ENCODE results near the gene PKN3.
A peak's percentile ranks its signal among the peaks of the same experiment; 100 is the strongest.

PKN3 gene

DNA sequence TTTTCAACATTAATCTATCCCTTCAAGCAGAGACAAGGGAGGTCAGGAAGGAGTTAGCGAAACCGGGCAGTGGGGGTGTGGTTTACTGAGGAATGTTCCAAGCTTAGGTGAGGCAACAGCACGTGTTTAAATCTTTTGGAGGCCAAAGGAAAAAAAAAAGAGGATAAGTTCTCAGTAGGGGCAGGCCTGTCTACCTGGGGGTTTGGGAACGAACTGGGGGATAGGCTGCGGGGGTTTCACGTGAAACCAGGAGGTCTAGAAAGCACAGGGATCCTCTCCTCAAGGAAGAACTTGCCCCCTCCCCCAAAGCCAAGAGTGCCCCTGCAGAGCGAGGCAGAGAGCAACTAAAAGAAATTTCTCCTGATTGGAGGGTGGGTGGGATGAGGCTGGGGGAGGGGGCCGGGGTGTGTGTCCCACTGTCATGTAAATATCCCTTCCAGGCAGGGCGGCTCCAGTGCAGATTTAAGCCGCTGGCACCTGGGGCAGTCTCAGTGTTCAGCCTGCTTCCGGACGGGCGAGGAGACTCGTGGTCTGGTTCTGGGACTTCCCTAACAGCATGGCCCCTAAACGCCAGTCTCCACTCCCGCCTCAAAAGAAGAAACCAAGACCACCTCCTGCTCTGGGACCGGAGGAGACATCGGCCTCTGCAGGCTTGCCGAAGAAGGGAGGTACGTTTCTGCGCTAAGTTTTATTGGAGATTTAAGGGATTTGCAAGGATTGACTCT is 18.8 kb upstream of the PKN3 start:
- H3K4me1 ChIP-seq (ENCODE audit: control insufficient read depth in 1 of 2, insufficient read depth in 2 of 2, low read length in 2 of 2) = peaks cover 27 to 39% of the 10 kb centered on the region in 2 donors
- H3K27ac ChIP-seq (ENCODE audit: low read depth, low read length) = peak overlapping the region; percentile 82
- no peaks in the 10 kb centered on the region for H3K9me3 ChIP-seq (ENCODE audit: control insufficient read depth in 1 of 2, low read length in 2 of 2)
- H3K4me3 ChIP-seq (ENCODE audit: low read depth in 1 of 2, low read length in 2 of 2) = peak overlapping the region; percentile 91 to 93
- H3K36me3 ChIP-seq (ENCODE audit: control insufficient read depth in 1 of 2, insufficient read depth in 2 of 2, low read length in 2 of 2) = no peaks in the 10 kb centered on the region
- peak overlapping the region; percentile 89 to 97 for H3K9ac ChIP-seq (ENCODE audit: low read depth in 1 of 2, low read length in 2 of 2)
- no peaks in the 10 kb centered on the region for H3K27me3 ChIP-seq (ENCODE audit: control insufficient read depth in 1 of 2, insufficient read depth in 2 of 2, low read length in 2 of 2)

DNA sequence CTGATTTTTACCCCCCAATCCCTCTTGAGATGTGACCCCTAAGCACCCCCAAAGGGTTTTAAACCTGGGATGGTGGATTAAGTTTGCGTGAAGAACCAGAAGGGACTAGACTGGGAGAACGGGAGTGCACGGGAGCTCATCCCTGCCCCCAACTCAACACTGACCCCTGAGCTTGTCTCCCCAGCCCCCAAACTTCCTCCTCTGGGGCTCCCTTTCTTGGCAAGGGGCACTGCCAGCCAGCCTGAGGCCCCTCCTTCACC is 18.3 kb upstream of the PKN3 start:
- peak overlapping the region; percentile 91 to 93 for H3K4me3 ChIP-seq (ENCODE audit: low read depth in 1 of 2, low read length in 2 of 2)
- H3K9ac ChIP-seq (ENCODE audit: low read depth in 1 of 2, low read length in 2 of 2) = peak overlapping the region; percentile 89 to 97
- peak overlapping the region; percentile 82 for H3K27ac ChIP-seq (ENCODE audit: low read depth, low read length)
- no peaks in the 10 kb centered on the region for H3K27me3 ChIP-seq (ENCODE audit: control insufficient read depth in 1 of 2, insufficient read depth in 2 of 2, low read length in 2 of 2)
- H3K36me3 ChIP-seq (ENCODE audit: control insufficient read depth in 1 of 2, insufficient read depth in 2 of 2, low read length in 2 of 2) = no peaks in the 10 kb centered on the region
- no peaks in the 10 kb centered on the region for H3K9me3 ChIP-seq (ENCODE audit: control insufficient read depth in 1 of 2, low read length in 2 of 2)
- H3K4me1 ChIP-seq (ENCODE audit: control insufficient read depth in 1 of 2, insufficient read depth in 2 of 2, low read length in 2 of 2) = peaks cover 28 to 40% of the 10 kb centered on the region in 2 donors

DNA sequence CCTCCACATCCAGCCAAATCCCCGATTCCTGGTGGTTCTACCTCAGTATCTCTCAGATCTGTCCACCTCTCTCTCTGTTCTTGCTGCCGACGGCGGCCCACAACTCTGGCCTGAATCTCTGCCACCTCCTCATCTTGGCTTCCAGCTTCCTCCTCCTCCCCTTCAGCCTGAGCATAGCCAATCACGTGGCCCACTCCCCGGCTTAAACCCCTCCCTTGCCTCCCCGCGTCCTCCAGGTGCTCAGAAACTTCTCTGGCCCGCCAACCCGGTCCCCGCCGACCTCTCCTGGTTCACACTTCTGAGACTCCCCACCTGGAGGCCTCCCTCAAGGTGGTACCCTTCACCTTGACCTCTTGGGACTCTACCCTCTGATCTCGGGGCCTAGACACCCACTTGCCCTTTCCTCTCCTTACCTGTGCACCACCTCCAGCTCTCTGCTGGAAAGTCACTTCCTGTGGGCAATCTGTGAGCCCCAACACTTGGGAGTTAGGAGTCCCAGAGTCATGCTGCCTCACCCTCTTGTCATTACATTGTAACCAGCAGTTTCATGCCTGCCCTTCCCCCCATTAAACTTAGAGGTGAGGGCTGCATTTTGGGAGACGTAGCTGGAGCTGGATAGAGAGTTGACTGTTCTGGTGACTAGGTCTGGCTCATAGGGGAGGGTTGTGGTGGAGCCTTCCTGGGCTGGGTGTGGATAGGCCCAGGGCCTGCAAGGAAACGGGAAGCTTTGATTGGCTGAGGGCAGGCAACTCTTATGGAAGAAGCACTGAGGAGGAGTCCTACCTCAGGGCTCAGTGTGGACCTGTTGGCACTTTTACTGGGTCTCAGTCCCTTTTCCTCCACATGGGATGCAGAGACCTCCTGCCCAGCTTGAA is 17.7 kb upstream of the PKN3 start:
- no peaks in the 10 kb centered on the region for H3K36me3 ChIP-seq (ENCODE audit: control insufficient read depth in 1 of 2, insufficient read depth in 2 of 2, low read length in 2 of 2)
- no peaks in the 10 kb centered on the region for H3K9me3 ChIP-seq (ENCODE audit: control insufficient read depth in 1 of 2, low read length in 2 of 2)
- H3K4me1 ChIP-seq (ENCODE audit: control insufficient read depth in 1 of 2, insufficient read depth in 2 of 2, low read length in 2 of 2) = peaks cover 28 to 40% of the 10 kb centered on the region in 2 donors
- H3K4me3 ChIP-seq (ENCODE audit: low read depth in 1 of 2, low read length in 2 of 2) = peak overlapping the region; percentile 91 to 93
- H3K27me3 ChIP-seq (ENCODE audit: control insufficient read depth in 1 of 2, insufficient read depth in 2 of 2, low read length in 2 of 2) = no peaks in the 10 kb centered on the region
- peak overlapping the region; percentile 95 for H3K27ac ChIP-seq (ENCODE audit: low read depth, low read length)
- peak overlapping the region; percentile 89 to 97 for H3K9ac ChIP-seq (ENCODE audit: low read depth in 1 of 2, low read length in 2 of 2)

DNA sequence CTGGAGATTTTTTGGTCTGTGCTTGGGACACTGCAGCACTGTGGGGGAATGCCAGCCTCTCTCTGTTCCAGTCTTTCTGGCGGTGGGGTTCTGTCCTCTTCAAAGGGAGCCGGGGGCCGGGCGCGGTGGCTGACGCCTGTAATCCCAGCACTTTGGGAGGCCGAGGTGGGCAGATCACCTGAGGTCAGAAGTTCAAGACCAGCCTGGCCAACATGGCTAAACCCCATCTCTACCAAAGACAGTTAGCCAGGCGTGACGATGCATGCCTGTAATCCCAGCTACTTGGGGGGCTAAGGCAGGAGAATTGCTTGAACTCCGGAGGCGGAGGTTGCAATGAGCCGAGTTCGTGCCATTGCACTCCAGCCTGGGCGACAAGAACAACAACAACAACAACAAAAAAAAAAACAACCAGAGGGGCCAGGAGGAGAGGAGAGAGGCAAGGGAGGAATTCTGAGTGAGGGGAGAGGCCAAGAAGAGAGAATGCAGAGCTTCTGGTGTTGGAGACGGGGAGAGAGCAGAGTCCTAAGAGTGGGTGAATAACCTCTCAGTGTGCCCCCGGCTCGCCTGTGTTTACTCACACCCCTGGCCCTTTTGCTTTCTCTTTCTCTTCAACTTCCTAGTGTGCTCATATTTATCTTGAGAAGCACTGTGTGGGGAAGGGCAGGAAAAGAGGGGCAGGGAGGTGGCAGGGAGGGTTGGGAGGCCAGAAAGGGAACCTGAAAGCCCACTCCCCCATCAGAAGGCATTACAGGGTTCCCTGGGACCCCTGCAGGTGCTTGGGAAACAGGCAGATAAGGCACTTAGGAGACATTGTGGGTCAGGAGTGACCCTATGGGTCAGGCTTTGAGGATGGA is 16.4 kb upstream of the PKN3 start:
- Histone ChIP-seq H3K9ac (ENCODE audit: low read depth in 1 of 2, low read length in 2 of 2) (peak overlapping the region; percentile 89 to 97), H3K27ac (ENCODE audit: low read depth, low read length) (peak overlapping the region; percentile 95), H3K4me1 (ENCODE audit: control insufficient read depth in 1 of 2, insufficient read depth in 2 of 2, low read length in 2 of 2) (peaks cover 31 to 48% of the 10 kb centered on the region in 2 donors)

DNA sequence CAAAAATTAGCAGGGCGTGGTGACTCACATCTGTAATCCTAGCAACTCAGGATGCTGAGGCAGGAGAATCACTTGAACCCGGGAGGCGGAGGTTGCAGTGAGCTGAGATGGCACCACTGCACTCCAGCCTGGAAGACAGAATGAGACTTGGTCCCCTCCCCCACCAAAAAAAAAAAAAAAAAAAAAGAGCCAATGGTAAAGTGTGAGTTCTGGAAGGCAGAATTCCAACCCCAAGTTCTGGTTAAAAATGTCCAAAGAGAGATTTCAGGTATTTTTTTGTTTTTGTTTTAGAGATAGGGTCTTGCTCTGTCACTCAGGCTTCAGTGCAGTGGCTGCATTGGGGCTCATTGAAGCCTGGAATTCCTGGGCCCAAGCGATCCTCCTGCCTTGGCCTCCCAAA is 14.8 kb upstream of the PKN3 start:
- Histone ChIP-seq H3K9me3 (ENCODE audit: control insufficient read depth in 1 of 2, low read length in 2 of 2) (no peaks in the 10 kb centered on the region), H3K4me3 (ENCODE audit: low read depth in 1 of 2, low read length in 2 of 2) (no peak overlapping the region), H3K27me3 (ENCODE audit: control insufficient read depth in 1 of 2, insufficient read depth in 2 of 2, low read length in 2 of 2) (no peaks in the 10 kb centered on the region), H3K27ac (ENCODE audit: low read depth, low read length) (no peak overlapping the region), H3K9ac (ENCODE audit: low read depth in 1 of 2, low read length in 2 of 2) (no peak overlapping the region), H3K4me1 (ENCODE audit: control insufficient read depth in 1 of 2, insufficient read depth in 2 of 2, low read length in 2 of 2) (peaks cover 38 to 56% of the 10 kb centered on the region in 2 donors), H3K36me3 (ENCODE audit: control insufficient read depth in 1 of 2, insufficient read depth in 2 of 2, low read length in 2 of 2) (peaks cover 2 to 13% of the 10 kb centered on the region in 2 donors)

More for the DNA sequence above, 16.4 kb upstream of the PKN3 start:
- no peaks in the 10 kb centered on the region for H3K9me3 ChIP-seq (ENCODE audit: control insufficient read depth in 1 of 2, low read length in 2 of 2)
- no peaks in the 10 kb centered on the region for H3K27me3 ChIP-seq (ENCODE audit: control insufficient read depth in 1 of 2, insufficient read depth in 2 of 2, low read length in 2 of 2)
- H3K36me3 ChIP-seq (ENCODE audit: control insufficient read depth in 1 of 2, insufficient read depth in 2 of 2, low read length in 2 of 2) = no peaks in the 10 kb centered on the region
- H3K4me3 ChIP-seq (ENCODE audit: low read depth in 1 of 2, low read length in 2 of 2) = peak overlapping the region; percentile 71 to 91

DNA sequence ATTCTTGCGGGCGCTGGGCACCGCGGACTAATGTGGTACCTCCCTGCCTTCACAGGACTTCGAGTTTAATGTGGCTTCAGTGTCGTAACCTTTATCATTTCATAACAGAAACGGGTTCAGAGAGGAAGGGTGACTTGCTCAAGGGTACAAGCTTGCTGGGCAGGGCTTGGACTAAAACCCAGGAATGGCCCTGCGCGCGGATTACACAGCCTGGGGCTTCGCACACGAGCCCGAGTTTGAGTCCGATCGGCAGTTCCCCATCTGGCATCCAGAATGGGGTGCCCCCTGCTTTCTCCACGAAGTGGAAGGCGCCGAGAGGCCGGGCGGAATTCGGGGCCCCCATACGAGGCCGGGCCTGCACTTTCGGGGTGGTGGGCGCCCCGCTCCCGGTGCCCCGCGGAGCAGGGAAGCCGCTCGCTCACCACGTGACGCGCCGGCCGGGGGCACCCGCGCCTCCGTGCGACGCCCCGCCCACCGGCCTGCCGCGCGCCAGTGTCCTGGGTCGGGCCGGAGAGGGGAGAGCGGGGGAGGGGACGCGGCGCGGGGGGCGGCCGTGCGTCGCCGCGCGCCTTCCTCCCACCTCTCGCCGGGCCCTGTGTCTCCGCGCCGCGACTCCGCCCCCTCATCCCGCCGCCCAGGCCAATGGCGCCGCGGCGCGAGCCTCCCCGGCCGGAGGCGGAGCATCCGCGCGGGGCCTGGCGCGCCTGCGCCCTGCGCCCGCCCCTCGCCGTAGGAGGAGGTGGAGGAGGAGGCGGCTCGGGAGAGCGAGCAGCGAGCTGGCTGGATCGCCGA is 13.6 kb upstream of the PKN3 start, which contains the start of gene SET:
TSS of gene SET (plus strand) at position 722 of the 792 bp plus-strand sequence. CDS start 361 bp downstream, outside the sequence.
- Histone ChIP-seq H3K27ac (ENCODE audit: low read depth, low read length) (peak within 1 kb of the TSS; percentile 96), H3K27me3 (ENCODE audit: control insufficient read depth in 1 of 2, insufficient read depth in 2 of 2, low read length in 2 of 2) (no peaks in the 10 kb centered on the region), H3K4me1 (ENCODE audit: control insufficient read depth in 1 of 2, insufficient read depth in 2 of 2, low read length in 2 of 2) (peaks cover 38 to 48% of the 10 kb centered on the region in 2 donors), H3K36me3 (ENCODE audit: control insufficient read depth in 1 of 2, insufficient read depth in 2 of 2, low read length in 2 of 2) (peaks cover 10 to 25% of the 10 kb centered on the region in 2 donors), H3K9me3 (ENCODE audit: control insufficient read depth in 1 of 2, low read length in 2 of 2) (no peaks in the 10 kb centered on the region), H3K9ac (ENCODE audit: low read depth in 1 of 2, low read length in 2 of 2) (peak within 1 kb of the TSS; percentile 82 to 89), H3K4me3 (ENCODE audit: low read depth in 1 of 2, low read length in 2 of 2) (peak within 1 kb of the TSS; percentile 94 to 98)

DNA sequence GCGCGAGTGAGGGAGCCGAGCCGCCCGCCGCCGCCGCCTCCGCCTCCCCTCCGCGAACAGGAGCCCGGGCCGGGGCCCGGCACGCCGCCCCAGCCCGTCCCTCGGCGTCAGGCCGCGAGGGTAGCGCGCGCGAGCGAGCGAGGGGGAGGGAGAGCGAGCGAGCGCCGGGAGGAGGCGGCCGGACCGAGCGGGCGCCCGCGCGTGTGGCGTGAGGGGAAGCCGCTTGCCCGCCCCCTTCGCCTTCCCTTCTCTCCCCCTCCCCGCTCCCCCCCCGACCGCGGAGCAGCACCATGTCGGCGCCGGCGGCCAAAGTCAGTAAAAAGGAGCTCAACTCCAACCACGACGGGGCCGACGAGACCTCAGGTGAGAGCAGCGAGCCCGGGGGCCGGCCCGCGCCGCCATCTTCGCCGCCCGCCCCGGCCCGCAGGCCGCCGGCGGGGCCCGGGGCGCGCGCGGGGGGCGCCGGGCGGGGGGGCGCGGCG is 13.0 kb upstream of the PKN3 start:
- peak overlapping the region; percentile 11 to 48 for H3K4me3 ChIP-seq (ENCODE audit: low read depth in 1 of 2, low read length in 2 of 2)
- H3K27ac ChIP-seq (ENCODE audit: low read depth, low read length) = peak overlapping the region; percentile 81
- H3K27me3 ChIP-seq (ENCODE audit: control insufficient read depth in 1 of 2, insufficient read depth in 2 of 2, low read length in 2 of 2) = no peaks in the 10 kb centered on the region
- no peaks in the 10 kb centered on the region for H3K9me3 ChIP-seq (ENCODE audit: control insufficient read depth in 1 of 2, low read length in 2 of 2)
- H3K9ac ChIP-seq (ENCODE audit: low read depth in 1 of 2, low read length in 2 of 2) = peak overlapping the region in 1 of 2 donors; percentile 21
- H3K36me3 ChIP-seq (ENCODE audit: control insufficient read depth in 1 of 2, insufficient read depth in 2 of 2, low read length in 2 of 2) = peaks cover 13 to 30% of the 10 kb centered on the region in 2 donors
- H3K4me1 ChIP-seq (ENCODE audit: control insufficient read depth in 1 of 2, insufficient read depth in 2 of 2, low read length in 2 of 2) = peaks cover 38 to 48% of the 10 kb centered on the region in 2 donors

DNA sequence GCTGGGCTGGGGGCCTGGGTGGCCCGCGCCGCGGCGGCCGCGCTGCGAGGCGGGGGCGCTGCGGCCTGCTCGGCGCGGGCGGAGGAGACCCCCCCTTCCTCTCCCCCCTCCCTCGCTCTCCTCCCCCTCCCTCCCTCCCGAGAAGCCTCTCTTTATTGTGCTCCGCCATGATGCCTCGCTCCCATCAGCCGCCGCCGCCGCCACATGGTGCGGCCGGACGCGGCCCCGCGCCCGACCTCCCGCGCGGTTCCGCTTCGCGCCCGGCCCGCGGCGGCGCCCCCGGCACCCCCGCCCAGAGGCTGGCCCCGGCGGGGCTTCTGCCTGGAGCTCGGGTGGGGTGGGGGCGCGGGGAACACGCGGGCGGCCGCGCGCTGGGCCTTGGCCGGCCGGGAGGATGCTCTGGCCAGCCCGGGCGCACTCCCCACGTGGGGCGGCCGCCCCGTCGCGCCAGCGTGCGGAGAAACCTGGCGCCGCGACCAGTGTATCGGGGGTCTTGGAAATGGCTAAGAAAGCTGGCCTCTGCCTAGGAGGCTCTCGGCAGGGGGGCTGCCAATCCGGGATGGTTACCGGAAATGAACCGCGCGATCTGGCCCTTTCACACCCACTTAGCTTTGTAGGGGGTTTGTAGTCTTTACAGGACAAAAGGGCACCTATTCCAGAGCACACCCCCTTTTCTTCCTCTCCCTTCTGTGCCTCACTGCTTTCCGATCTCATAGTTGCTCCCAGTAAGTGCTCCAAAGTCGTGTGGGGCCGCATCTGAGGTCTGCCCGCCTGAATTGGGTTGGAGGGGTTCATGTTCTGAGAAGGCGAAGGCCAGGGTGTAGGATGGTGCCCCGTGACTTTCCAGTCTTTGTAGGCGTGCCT is 12.3 kb upstream of the PKN3 start:
- peak overlapping the region; percentile 94 to 98 for H3K4me3 ChIP-seq (ENCODE audit: low read depth in 1 of 2, low read length in 2 of 2)
- H3K27me3 ChIP-seq (ENCODE audit: control insufficient read depth in 1 of 2, insufficient read depth in 2 of 2, low read length in 2 of 2) = no peaks in the 10 kb centered on the region
- H3K36me3 ChIP-seq (ENCODE audit: control insufficient read depth in 1 of 2, insufficient read depth in 2 of 2, low read length in 2 of 2) = peaks cover 14 to 32% of the 10 kb centered on the region in 2 donors
- peak overlapping the region; percentile 46 for H3K27ac ChIP-seq (ENCODE audit: low read depth, low read length)
- H3K4me1 ChIP-seq (ENCODE audit: control insufficient read depth in 1 of 2, insufficient read depth in 2 of 2, low read length in 2 of 2) = peaks cover 31 to 41% of the 10 kb centered on the region in 2 donors
- H3K9me3 ChIP-seq (ENCODE audit: control insufficient read depth in 1 of 2, low read length in 2 of 2) = no peaks in the 10 kb centered on the region
- peak overlapping the region; percentile 82 to 89 for H3K9ac ChIP-seq (ENCODE audit: low read depth in 1 of 2, low read length in 2 of 2)
